Vagina (tissue), 2 donors: ENCODE measurements around the gene NALCN. TPM values are rescaled to one million over a fixed set of nuclear protein-coding genes. Genes with fewer than 3 reads are reported as not detected.

Experiments
- DNase-seq, 2 donors: peaks; one replicate each; pipeline ENCODE4 v3.0.0-alpha.2; 2017; ENCODE audit errors: extremely low spot score in 2 of 2
- H3K27ac ChIP-seq: fragments of 200-600 bp; sonication (generic); one replicate; pipeline ENCODE4 v1.5.1; 2019
- H3K27me3 ChIP-seq: fragments of 200-600 bp; sonication (generic); one replicate; pipeline ENCODE4 v1.5.1; 2019
- H3K36me3 ChIP-seq, 2 donors: fragments of 200-600 bp; sonication (generic); one replicate each; pipeline ENCODE4 v1.5.1; 2017 to 2019
- H3K4me1 ChIP-seq: fragments of 200-600 bp; sonication (generic); one replicate; pipeline ENCODE4 v1.5.1; 2019
- H3K4me3 ChIP-seq, 2 donors: fragments of 200-600 bp; sonication (generic); 1 replicate in 1 of 2; 2 replicates in 1 of 2; pipeline ENCODE4 v1.5.1; 2016 to 2019
- H3K9me3 ChIP-seq: fragments of 200-600 bp; sonication (generic); one replicate; pipeline ENCODE4 v1.5.1; 2019
- CTCF ChIP-seq, 3 experiments: fragments of 450-650 bp in 2 of 3; fragments of 200-600 bp in 1 of 3; sonication (generic) in 1 of 3; IDR thresholded peaks; one replicate each; pipeline ENCODE4 v1.5.1; 2017 to 2019; ENCODE audit warnings: antibody characterized with exemption in 3 of 3, mild to moderate bottlenecking in 2 of 3, moderate library complexity in 2 of 3
- POLR2A ChIP-seq, 2 donors: fragments of 450-650 bp; IDR thresholded peaks; one replicate each; pipeline ENCODE4 v1.6.1; 2017; ENCODE audit warnings: antibody characterized with exemption in 2 of 2, mild to moderate bottlenecking in 2 of 2, moderate library complexity in 2 of 2
- POLR2AphosphoS5 ChIP-seq, 2 donors: sonication (generic); formaldehyde crosslinking; IDR thresholded peaks; one replicate each; pipeline ENCODE4 v1.9.0; 2017; ENCODE audit warnings: antibody characterized with exemption in 2 of 2, mild to moderate bottlenecking in 2 of 2, low read depth in 1 of 2; ENCODE audit not compliant: insufficient read depth in 1 of 2
- intact Hi-C: fragments of 100-400 bp; cut with DNase I; formaldehyde crosslinking; loops from one replicate; pipeline ENCODE4 v1.15.1; 2023
- total RNA-seq: library from RNA; depleted of rRNA; stranded (reverse); fragments of >200 nt; gene quantifications from one replicate; pipeline ENCODE4 v1.2.3, GENCODE V29; 2016

The NALCN gene
- total RNA-seq, 1 donor from 2014 or later: 1.7 TPM

- TF ChIP-seq POLR2A (IDR thresholded peaks at IDR 0.05) (no peak), CTCF (IDR thresholded peaks at IDR 0.05) (no peak), POLR2AphosphoS5 (IDR thresholded peaks at IDR 0.05; ENCODE audit: insufficient read depth in 1 of 2, low read depth in 1 of 2) (no peak)
- Histone ChIP-seq H3K27me3 (no peaks in the 10 kb centered on the region), H3K27ac (no peak overlapping the region), H3K4me3 (no peak overlapping the region), H3K36me3 (no peaks in the 10 kb centered on the region), H3K9me3 (no peaks in the 10 kb centered on the region), H3K4me1 (no peaks in the 10 kb centered on the region)
- no peak for DNase-seq
- intact Hi-C loops: no loop called here
Observed at GRCh38 chr13:101140936-101141335, 275.4 kb downstream of the NALCN start.

GRCh38 chr13:101140087-101140770, 276.1 kb downstream of the NALCN start:
- H3K9me3 ChIP-seq: no peaks in the 10 kb centered on the region
- H3K4me1 ChIP-seq: no peaks in the 10 kb centered on the region
- no peak overlapping the region for H3K27ac ChIP-seq
- intact Hi-C loops: no loop called here
- H3K27me3 ChIP-seq: no peaks in the 10 kb centered on the region
- no peaks in the 10 kb centered on the region for H3K36me3 ChIP-seq
- DNase-seq: no peak
- no peak for TF ChIP-seq POLR2AphosphoS5 (IDR thresholded peaks at IDR 0.05; ENCODE audit: insufficient read depth in 1 of 2, low read depth in 1 of 2)
- TF ChIP-seq CTCF (IDR thresholded peaks at IDR 0.05): no peak
- TF ChIP-seq POLR2A (IDR thresholded peaks at IDR 0.05): no peak
- H3K4me3 ChIP-seq: no peak overlapping the region

GRCh38 chr13:101139081-101139480, 277.2 kb downstream of the NALCN start:
- no peak for DNase-seq
- no peaks in the 10 kb centered on the region for H3K4me1 ChIP-seq
- no peak for TF ChIP-seq POLR2A (IDR thresholded peaks at IDR 0.05)
- no peak for TF ChIP-seq CTCF (IDR thresholded peaks at IDR 0.05)
- no peaks in the 10 kb centered on the region for H3K27me3 ChIP-seq
- H3K36me3 ChIP-seq: no peaks in the 10 kb centered on the region
- H3K4me3 ChIP-seq: no peak overlapping the region
- H3K9me3 ChIP-seq: no peaks in the 10 kb centered on the region
- no peak overlapping the region for H3K27ac ChIP-seq
- intact Hi-C loops: no loop called here

- Histone ChIP-seq H3K27me3 (no peaks in the 10 kb centered on the region), H3K4me1 (no peaks in the 10 kb centered on the region), H3K36me3 (no peaks in the 10 kb centered on the region), H3K4me3 (no peak overlapping the region), H3K9me3 (no peaks in the 10 kb centered on the region), H3K27ac (no peak overlapping the region)
- no peak for DNase-seq
- TF ChIP-seq POLR2AphosphoS5 (IDR thresholded peaks at IDR 0.05; ENCODE audit: insufficient read depth in 1 of 2, low read depth in 1 of 2) (no peak), POLR2A (IDR thresholded peaks at IDR 0.05) (no peak), CTCF (IDR thresholded peaks at IDR 0.05) (peak in 2 of 3 experiments; percentile 22 to 42)
- intact Hi-C loops: no loop called here
Observed at GRCh38 chr13:101127741-101128353, 288.5 kb downstream of the NALCN start.

GRCh38 chr13:101123028-101123427, 293.3 kb downstream of the NALCN start:
- H3K27me3 ChIP-seq: no peaks in the 10 kb centered on the region
- TF ChIP-seq POLR2A (IDR thresholded peaks at IDR 0.05) (no peak), CTCF (IDR thresholded peaks at IDR 0.05) (no peak), POLR2AphosphoS5 (IDR thresholded peaks at IDR 0.05; ENCODE audit: insufficient read depth in 1 of 2, low read depth in 1 of 2) (no peak)
- intact Hi-C loops: no loop called here
- H3K36me3 ChIP-seq: no peaks in the 10 kb centered on the region
- no peaks in the 10 kb centered on the region for H3K9me3 ChIP-seq
- no peak overlapping the region for H3K27ac ChIP-seq
- no peak overlapping the region for H3K4me3 ChIP-seq
- DNase-seq: no peak
- no peaks in the 10 kb centered on the region for H3K4me1 ChIP-seq
